NCI-H2171 treated with DMSO at 0.1 percent for 48 hours (cell line): Measurements from ENCODE around the gene ADAM22.

Source experiments
- DNase-seq: peaks from one replicate; lab custom pipeline; 2025; lab: John Stamatoyannopoulos, UW

The ADAM22 gene

GRCh38 chr7:88218429-88218745 lies 284.3 kb downstream of the ADAM22 start:
- DNase-seq: no peak

DNA sequence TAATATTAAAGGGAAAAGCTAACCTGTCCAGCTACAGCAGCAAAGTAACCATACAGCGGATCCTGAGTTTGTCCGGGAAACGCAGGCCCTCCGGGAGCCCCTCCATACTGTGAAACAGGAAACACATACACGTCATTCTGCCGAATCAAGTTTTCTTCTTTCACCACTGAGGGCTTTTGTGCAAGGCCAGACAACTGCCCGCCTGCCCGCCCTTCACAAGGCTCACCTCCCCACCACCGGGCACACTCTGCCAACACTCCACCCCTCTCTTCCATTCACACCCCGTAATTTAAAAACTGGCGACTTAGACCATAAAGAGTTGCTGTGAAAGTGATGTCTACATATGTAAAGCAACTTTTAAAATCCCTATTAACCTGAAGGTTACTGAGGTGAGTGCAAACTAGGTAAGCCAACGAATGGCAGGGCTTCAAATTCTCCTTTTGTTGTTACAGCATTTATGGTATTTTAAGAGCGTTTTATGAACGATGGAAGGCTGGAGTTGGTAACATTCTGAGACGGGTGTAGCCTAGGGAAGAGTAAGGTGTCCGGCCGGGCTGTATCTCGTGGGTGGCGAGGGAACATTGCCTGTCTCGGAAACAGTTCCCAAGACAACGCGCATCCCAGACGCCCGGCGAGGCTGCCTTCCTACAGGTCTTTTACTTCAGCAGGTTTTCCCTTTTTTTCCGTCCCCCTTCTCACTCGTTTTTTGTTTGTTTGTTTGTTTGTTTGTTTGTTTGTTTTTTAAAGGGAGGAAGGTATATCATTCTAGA lies 285.0 kb downstream of the ADAM22 start:
- DNase-seq: peak; percentile 17

DNA sequence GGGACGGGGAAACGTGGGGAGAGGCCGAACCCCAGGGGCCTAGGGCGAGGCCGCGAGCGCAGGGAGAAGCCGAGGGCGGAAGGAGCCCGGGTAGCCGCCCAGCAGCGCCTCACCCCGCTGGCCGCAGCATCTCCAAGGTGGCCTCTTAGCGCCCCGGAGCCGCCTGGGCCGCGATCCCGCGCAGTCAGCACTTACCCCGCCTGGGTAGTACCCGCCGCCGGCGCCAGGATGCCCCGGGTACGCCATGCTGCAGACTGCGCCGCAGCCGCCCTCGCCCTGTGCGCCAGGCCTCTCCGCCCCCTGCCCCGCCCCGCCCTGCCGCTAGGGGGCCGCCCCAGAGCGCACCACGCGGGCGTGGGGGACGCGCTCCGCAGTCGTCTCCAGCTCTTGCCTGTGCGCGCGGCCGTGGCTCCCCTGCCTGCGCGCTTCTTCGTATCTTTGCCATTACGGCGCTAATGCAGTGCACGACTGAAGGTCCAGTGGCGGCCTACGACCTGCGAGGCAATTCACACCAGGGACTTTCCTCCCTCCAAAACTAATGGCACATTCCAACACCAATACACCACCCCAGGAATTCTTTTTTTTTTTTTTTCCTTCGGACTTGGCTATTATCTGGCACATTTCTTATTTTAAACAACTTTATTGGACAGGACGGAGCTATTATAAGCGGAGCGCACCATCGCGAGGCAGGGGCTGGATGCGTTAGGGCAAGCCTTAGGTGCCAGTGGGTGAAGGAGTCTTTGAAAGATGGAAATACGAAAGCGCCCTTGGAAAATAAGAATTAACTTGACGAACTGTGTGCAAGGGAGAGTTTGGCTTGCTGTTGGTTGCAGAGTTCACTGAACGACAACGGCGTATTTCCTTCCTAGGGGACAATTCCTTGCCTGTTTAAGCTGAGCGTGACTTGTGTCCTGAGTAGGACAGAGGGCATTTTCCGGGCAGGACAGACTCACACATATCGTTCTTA lies 286.0 kb downstream of the ADAM22 start, which contains the start of gene SRI:
Gene SRI, minus strand, starts transcription at position 258 of the 967 bp plus-strand sequence. Its CDS starts 12 bp downstream, at position 246.
- peak; percentile 87 for DNase-seq

GRCh38 chr7:88223265-88223664 lies 289.2 kb downstream of the ADAM22 start:
- no peak for DNase-seq

GRCh38 chr7:88224601-88225275 lies 290.7 kb downstream of the ADAM22 start:
- DNase-seq: no peak

GRCh38 chr7:88226201-88226600 lies 292.1 kb downstream of the ADAM22 start:
- DNase-seq: peak; percentile 44

- DNase-seq: no peak
Measured at GRCh38 chr7:88226886-88227516, 292.9 kb downstream of the ADAM22 start.

- DNase-seq: no peak
Measured at GRCh38 chr7:88229302-88229995, 295.4 kb downstream of the ADAM22 start.

- DNase-seq: no peak
Measured at GRCh38 chr7:88230646-88231045, 296.6 kb downstream of the ADAM22 start.

GRCh38 chr7:88233828-88234227 lies 299.8 kb downstream of the ADAM22 start:
- DNase-seq: no peak

DNA sequence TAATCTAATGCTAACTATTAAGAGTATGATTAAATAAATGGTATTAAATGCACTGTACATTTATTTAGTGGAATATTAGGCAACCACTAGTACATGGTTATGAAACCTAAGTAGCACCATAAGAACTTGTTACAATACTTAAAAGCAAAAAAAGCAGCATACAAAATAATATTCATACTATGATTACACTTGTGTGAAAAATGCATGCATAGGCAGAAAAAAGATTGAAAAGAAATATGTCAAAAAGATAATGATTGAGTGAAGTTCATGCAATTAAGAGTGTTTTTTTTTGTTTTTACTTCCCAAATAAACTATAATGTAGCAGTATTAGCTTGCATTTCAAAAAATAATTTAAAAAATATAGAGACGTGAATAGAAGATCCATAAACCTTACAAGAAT lies 305.8 kb downstream of the ADAM22 start:
- no peak for DNase-seq

GRCh38 chr7:88243345-88243909 lies 309.4 kb downstream of the ADAM22 start:
- peak; percentile 23 for DNase-seq

- no peak for DNase-seq
Measured at GRCh38 chr7:88244258-88244657, 310.2 kb downstream of the ADAM22 start.
